IPS DF 19.7 (cell line): ENCODE measurements around the gene ARX.

ENCODE experiments used
- DNase-seq: peaks from one replicate; pipeline ENCODE4 v3.0.0-alpha.2; 2013; ENCODE audit warnings: low read depth, low spot score

The ARX gene

GRCh38 chrX:25015486-25016360 is at the start of gene ARX:
Gene ARX, minus strand, starts transcription at chrX:25015965. Its CDS starts 228 bp downstream, at chrX:25015737.
- peak; percentile 54 for DNase-seq

- no peak for DNase-seq
Measured at GRCh38 chrX:25059273-25059672, 43.5 kb upstream of the ARX start.

GRCh38 chrX:25052798-25053534 is 37.2 kb upstream of the ARX start:
- peak; percentile 15 for DNase-seq

GRCh38 chrX:25049971-25050370 is 34.2 kb upstream of the ARX start:
- DNase-seq: no peak

- no peak for DNase-seq
Measured at GRCh38 chrX:25049357-25049756, 33.6 kb upstream of the ARX start.

- no peak for DNase-seq
Measured at GRCh38 chrX:25048178-25048577, 32.4 kb upstream of the ARX start.

GRCh38 chrX:25043192-25043591 is 27.4 kb upstream of the ARX start:
- DNase-seq: no peak

- no peak for DNase-seq
Measured at GRCh38 chrX:25039036-25039435, 23.3 kb upstream of the ARX start.

GRCh38 chrX:25034889-25035288 is 19.1 kb upstream of the ARX start:
- DNase-seq: no peak

GRCh38 chrX:25029288-25029825 is 13.6 kb upstream of the ARX start:
- no peak for DNase-seq

GRCh38 chrX:25028726-25029125 is 13.0 kb upstream of the ARX start:
- DNase-seq: no peak

GRCh38 chrX:25026576-25026975 is 10.8 kb upstream of the ARX start:
- no peak for DNase-seq

GRCh38 chrX:25025615-25026014 is 9.8 kb upstream of the ARX start:
- DNase-seq: no peak

GRCh38 chrX:25023908-25024307 is 8.1 kb upstream of the ARX start:
- DNase-seq: no peak

- no peak for DNase-seq
Measured at GRCh38 chrX:25022499-25023325, 6.9 kb upstream of the ARX start.

GRCh38 chrX:25020905-25021449 is 5.2 kb upstream of the ARX start:
- DNase-seq: no peak

- DNase-seq: no peak
Measured at GRCh38 chrX:25020391-25020904, 4.7 kb upstream of the ARX start.

GRCh38 chrX:25019707-25020390 is 4.1 kb upstream of the ARX start:
- no peak for DNase-seq

GRCh38 chrX:25018682-25019081 is 2.9 kb upstream of the ARX start:
- DNase-seq: no peak

GRCh38 chrX:25017667-25018247 is 2.0 kb upstream of the ARX start:
- no peak for DNase-seq
